SK-N-SH (cell line): Measurements from ENCODE around the gene SLC25A14. TPM values are rescaled to one million over a fixed set of nuclear protein-coding genes. Genes with fewer than 3 reads are reported as not detected.
"Not testable (repeated sequence)": the region's sequence is repeated elsewhere in the genome, so short reads cannot be mapped to it uniquely, and the experiment has no call there.

ENCODE experiments used
- CTCF ChIA-PET: fragments of 300-600, 350-600 bp; formaldehyde crosslinking; extraction: SDS; loops from one replicate; lab custom pipeline; 2021; lab: Yijun Ruan, JAX
- POLR2A ChIA-PET: fragments of 350-600 bp; sonication (Branson Sonifier 250); formaldehyde crosslinking; extraction: SDS; loops from one replicate; lab custom pipeline; 2020; ENCODE audit warnings: antibody characterized with exemption, inconsistent platforms; lab: Yijun Ruan, JAX
- DNase-seq: peaks from one replicate; pipeline ENCODE4 v3.0.0; 2012
- H2AFZ ChIP-seq: fragments of 200-600 bp; sonication (generic); 2 replicates; pipeline ENCODE4 v1.8.1; 2016; ENCODE audit warnings: antibody characterized with exemption, mild to moderate bottlenecking, low read depth
- H3F3A ChIP-seq: fragments of 200-600 bp; sonication (generic); replicated peaks from 2 replicates; pipeline ENCODE3; 2016; ENCODE audit warnings: antibody characterized with exemption, mild to moderate bottlenecking; ENCODE audit not compliant: insufficient read depth
- H3K27ac ChIP-seq, 2 experiments: fragments of 200-500 bp in 1 of 2; fragments of 200-600 bp in 1 of 2; sonication (Bioruptor generic) in 1 of 2; sonication (generic), shearing (Covaris generic) in 1 of 2; 2 replicates each; pipeline versions ENCODE4 v1.5.1 to v1.6.1; 2014 to 2016; ENCODE audit warnings: low read depth in 2 of 2, inconsistent platforms in 1 of 2, low read length in 1 of 2, mild to moderate bottlenecking in 1 of 2, mixed read lengths in 1 of 2
- H3K27me3 ChIP-seq: fragments of 200-600 bp; sonication (generic), shearing (Covaris generic); 2 replicates; pipeline ENCODE4 v1.6.1; 2016; ENCODE audit warnings: mixed run types; ENCODE audit not compliant: insufficient read depth
- H3K36me3 ChIP-seq, 2 experiments: fragments of 200-500 bp in 1 of 2; fragments of 200-600 bp in 1 of 2; sonication (Bioruptor generic) in 1 of 2; sonication (generic) in 1 of 2; replicated peaks in 1 of 2; 2 replicates each; pipeline versions ENCODE3 to v1.5.1; 2014 to 2016; ENCODE audit warnings: low read length in 1 of 2, mild to moderate bottlenecking in 1 of 2; ENCODE audit not compliant: insufficient read depth in 2 of 2, control insufficient read depth in 1 of 2
- H3K4me1 ChIP-seq, 2 experiments: fragments of 200-500 bp in 1 of 2; fragments of 200-600 bp in 1 of 2; sonication (Bioruptor generic) in 1 of 2; sonication (generic), shearing (Covaris generic) in 1 of 2; 2 replicates each; pipeline versions ENCODE4 v1.5.1 to v1.6.1; 2014 to 2016; ENCODE audit warnings: low read depth in 1 of 2, low read length in 1 of 2, mixed run types in 1 of 2; ENCODE audit not compliant: insufficient read depth in 2 of 2, control insufficient read depth in 1 of 2
- H3K4me2 ChIP-seq: fragments of 200-600 bp; sonication (generic), shearing (Covaris generic); 2 replicates; pipeline ENCODE4 v1.6.1; 2017; ENCODE audit warnings: mixed run types
- H3K4me3 ChIP-seq, 2 experiments: fragments of 200-500 bp in 1 of 2; fragments of 200-600 bp in 1 of 2; sonication (Bioruptor generic) in 1 of 2; sonication (generic), shearing (Covaris generic) in 1 of 2; 2 replicates each; pipeline versions ENCODE4 v1.5.1 to v1.8.1; 2014 to 2016; ENCODE audit warnings: low read depth in 2 of 2, inconsistent platforms in 1 of 2, low read length in 1 of 2, mild to moderate bottlenecking in 1 of 2, mixed read lengths in 1 of 2, moderate library complexity in 1 of 2
- H3K79me2 ChIP-seq: fragments of 200-600 bp; sonication (generic); 2 replicates; pipeline ENCODE4 v1.8.1; 2017; ENCODE audit warnings: mild to moderate bottlenecking; ENCODE audit not compliant: insufficient read depth
- H3K9ac ChIP-seq: fragments of 200-600 bp; sonication (generic); 2 replicates; pipeline ENCODE4 v1.6.1; 2017; ENCODE audit warnings: mixed run types
- H3K9me2 ChIP-seq: fragments of 200-600 bp; sonication (generic); 2 replicates; pipeline ENCODE4 v1.6.1; 2017; ENCODE audit warnings: mixed run types
- H3K9me3 ChIP-seq: fragments of 200-600 bp; sonication (generic); 2 replicates; pipeline ENCODE4 v1.6.1; 2017; ENCODE audit warnings: mixed run types, mild to moderate bottlenecking, moderate library complexity
- H4K20me1 ChIP-seq: fragments of 200-600 bp; sonication (generic); 2 replicates; pipeline ENCODE4 v1.6.1; 2017; ENCODE audit warnings: mild to moderate bottlenecking, mixed run types; ENCODE audit not compliant: insufficient read depth
- CHD2 ChIP-seq: fragments of 150-350 bp; IDR thresholded peaks from 2 replicates; pipeline ENCODE4 v1.6.1; 2018; ENCODE audit warnings: low read length; ENCODE audit not compliant: partially characterized antibody
- CTCF ChIP-seq: fragments of 200-600 bp; sonication (generic); IDR thresholded peaks from 2 replicates; pipeline ENCODE4 v1.6.1; 2017; ENCODE audit warnings: antibody characterized with exemption, mild to moderate bottlenecking, moderate library complexity
- EZH2phosphoT487 ChIP-seq: fragments of 200-600 bp; sonication (generic); IDR thresholded peaks from 2 replicates; pipeline ENCODE4 v1.6.1; 2017; ENCODE audit warnings: low read depth, mixed run types, mild to moderate bottlenecking, antibody characterized with exemption, moderate library complexity, borderline replicate concordance
- FOSL2 ChIP-seq: IDR thresholded peaks from 2 replicates; pipeline ENCODE4 v1.4.0; 2012; ENCODE audit warnings: low read depth, mild to moderate bottlenecking, moderate library complexity, borderline replicate concordance
- FOXM1 ChIP-seq: IDR thresholded peaks from 2 replicates; pipeline ENCODE4 v1.4.0; 2012; ENCODE audit warnings: low read depth, mild to moderate bottlenecking
- GABPA ChIP-seq: IDR thresholded peaks from 2 replicates; pipeline ENCODE4 v1.4.0; 2012; ENCODE audit warnings: low read depth, mild to moderate bottlenecking
- JUND ChIP-seq: IDR thresholded peaks from 2 replicates; pipeline ENCODE4 v1.4.0; 2012
- MAX ChIP-seq: IDR thresholded peaks from 2 replicates; pipeline ENCODE4 v1.4.0; 2012; ENCODE audit warnings: low read depth
- MEF2A ChIP-seq: IDR thresholded peaks from 2 replicates; pipeline ENCODE4 v1.4.0; 2012; ENCODE audit warnings: low read depth, borderline replicate concordance
- MXI1 ChIP-seq: IDR thresholded peaks from 2 replicates; pipeline ENCODE4 v1.6.1; 2012; ENCODE audit warnings: mild to moderate bottlenecking, low read depth, low read length, improper control_type of control experiment
- NRF1 ChIP-seq: IDR thresholded peaks from 2 replicates; pipeline ENCODE4 v1.6.1; 2012; ENCODE audit warnings: low read depth, mild to moderate bottlenecking, low read length
- RAD21 ChIP-seq: IDR thresholded peaks from 2 replicates; pipeline ENCODE4 v1.6.1; 2012; ENCODE audit warnings: mild to moderate bottlenecking, low read length
- RXRA ChIP-seq: IDR thresholded peaks from 2 replicates; pipeline ENCODE4 v1.4.0; 2012; ENCODE audit warnings: low read depth, mild to moderate bottlenecking, borderline replicate concordance
- SIN3A ChIP-seq: IDR thresholded peaks from 2 replicates; pipeline ENCODE4 v1.6.1; 2012; ENCODE audit warnings: low read depth, mild to moderate bottlenecking, low read length, moderate library complexity, borderline replicate concordance
- SMC3 ChIP-seq: IDR thresholded peaks from 2 replicates; pipeline ENCODE4 v1.6.1; 2012; ENCODE audit warnings: low read depth, low read length, improper control_type of control experiment
- TAF1 ChIP-seq: IDR thresholded peaks from 2 replicates; pipeline ENCODE4 v1.6.1; 2012; ENCODE audit warnings: low read depth, mild to moderate bottlenecking, low read length, moderate library complexity, borderline replicate concordance
- TEAD4 ChIP-seq: IDR thresholded peaks from 2 replicates; pipeline ENCODE4 v1.4.0; 2012; ENCODE audit warnings: mild to moderate bottlenecking, borderline replicate concordance; ENCODE audit not compliant: insufficient read depth
- USF1 ChIP-seq: IDR thresholded peaks from 2 replicates; pipeline ENCODE4 v1.4.0; 2012; ENCODE audit warnings: low read depth, borderline replicate concordance
- USF2 ChIP-seq: fragments of 150-350 bp; IDR thresholded peaks from 2 replicates; pipeline ENCODE4 v1.6.1; 2017; ENCODE audit warnings: antibody characterized with exemption, low read length, low read depth, borderline replicate concordance
- YY1 ChIP-seq: IDR thresholded peaks from 2 replicates; pipeline ENCODE4 v1.4.0; 2012; ENCODE audit warnings: low read depth, mild to moderate bottlenecking
- WGBS: methylation state at CpG from one replicate; pipeline ENCODE4 v1.1.6; 2017; ENCODE audit warnings: low lambda C conversion rate; 5-methylcytosine and 5-hydroxymethylcytosine counted together
- polyA plus RNA-seq, 3 experiments: library from polyadenylated mRNA; depleted of rRNA; stranded (reverse); fragments of >200 nt; gene quantifications; 2 replicates each; pipeline ENCODE4 v1.2.3, GENCODE V29; 2012

The SLC25A14 gene
- polyA plus RNA-seq, 1 of the 3 experiments (the other 2 are of a cell fraction), result 14.0 TPM

GRCh38 chrX:130304587-130305368 is 34.9 kb upstream of the SLC25A14 start:
- Histone ChIP-seq H3K27ac (no peak overlapping the region), H3K9me3 (no peaks in the 10 kb centered on the region), H3K79me2 (no peaks in the 10 kb centered on the region), H3K4me2 (no peak overlapping the region), H2AFZ (no peak overlapping the region), H4K20me1 (no peaks in the 10 kb centered on the region), H3K4me1 (no peaks in the 10 kb centered on the region), H3K4me3 (no peak overlapping the region), H3F3A (peaks cover 3% of the 10 kb centered on the region), H3K9ac (no peak overlapping the region), H3K27me3 (no peaks in the 10 kb centered on the region; the same call in 1 of the 2 replicates), H3K9me2 (no peaks in the 10 kb centered on the region), H3K36me3 (no peaks in the 10 kb centered on the region)
- no peak for DNase-seq
- TF ChIP-seq USF2 (no peak), NRF1 (no peak), USF1 (no peak), SIN3A (no peak), CHD2 (no peak), GABPA (no peak), MXI1 (no peak), JUND (no peak), EZH2phosphoT487 (no peak), FOXM1 (no peak), RAD21 (no peak), FOSL2 (no peak), TAF1 (no peak), MEF2A (no peak), CTCF (no peak), MAX (no peak), RXRA (no peak), YY1 (no peak), SMC3 (no peak), TEAD4 (no peak)
- POLR2A ChIA-PET, result no interaction called here
- CTCF ChIA-PET, result interaction anchor here (1.0 kb wide), 1 partner anchor 26 kb away, joined by 3 read pairs; no protein-coding TSS in a partner anchor
- WGBS, result 46% methylated on average over 4 of the region's 5 CpGs

- CTCF ChIA-PET, result interaction anchor here (3.3 kb wide), 1 partner anchor 10 kb away, joined by 11 read pairs; no protein-coding TSS in a partner anchor
- H3K4me1 ChIP-seq, H3K4me3 ChIP-seq, H3K4me2 ChIP-seq, H2AFZ ChIP-seq, H4K20me1 ChIP-seq, H3K27ac ChIP-seq, H3K9me3 ChIP-seq, H3K79me2 ChIP-seq, POLR2A ChIA-PET, H3F3A ChIP-seq, H3K9ac ChIP-seq, H3K36me3 ChIP-seq, DNase-seq, H3K9me2 ChIP-seq: not testable (repeated sequence)
- peaks cover 13% of the 10 kb centered on the region; the same call in 1 of the 2 replicates for H3K27me3 ChIP-seq
- 9% methylated on average over 3 of the region's 3 CpGs for WGBS
Measured at GRCh38 chrX:130319886-130320285, 19.8 kb upstream of the SLC25A14 start.
